K562 (cell line): ENCODE measurements around the gene IQGAP3. TPM values are rescaled to one million over a fixed set of nuclear protein-coding genes. Genes with fewer than 3 reads are reported as not detected.

Experiments used
- ATAC-seq: fragments of 200-7000 bp; cut with Tn5 transposase; 3 replicates; pipeline ENCODE4 v1.9.1; 2020; ENCODE audit warnings: moderate library complexity
- BruUV-seq: library from RNA; stranded (reverse); fragments of 400-500 nt; replicated peaks from 2 replicates; lab custom pipeline; 2021; lab: Mats Ljungman, UMichigan
- CTCF ChIA-PET: fragments of 300-600 bp; formaldehyde crosslinking; extraction: SDS; loops from one replicate; lab custom pipeline; 2021; ENCODE audit warnings: low intra/inter-chr PET ratio; lab: Yijun Ruan, JAX
- POLR2A ChIA-PET: fragments of 300-600, 350-650 bp; sonication (Branson Sonifier 250); formaldehyde crosslinking; extraction: SDS; loops from one replicate; lab custom pipeline; 2021; ENCODE audit warnings: antibody characterized with exemption, inconsistent platforms; lab: Yijun Ruan, JAX
- DNase-seq, 4 experiments: peaks; one replicate each; pipeline versions ENCODE4 v3.0.0 to v3.0.0-alpha.2; 2011 to 2018; ENCODE audit warnings: low spot score in 3 of 4, mixed read lengths in 3 of 4; ENCODE audit errors: extremely low read depth in 1 of 4
- FAIRE-seq: peaks from 2 replicates; lab custom pipeline; 2011; peaks lifted over from hg19 to GRCh38; lab: Jason Lieb, UNC
- H2AFZ ChIP-seq: 2 replicates; pipeline ENCODE4 v1.6.0; 2011; ENCODE audit warnings: low read depth, low read length, control low read depth, inconsistent platforms
- H3K27ac ChIP-seq: fragments of 200-600 bp; 3 replicates; pipeline ENCODE4 v1.8.0; 2011; ENCODE audit warnings: low read depth, mild to moderate bottlenecking, control low read depth, inconsistent platforms, low read length, moderate library complexity, mixed read lengths; ENCODE audit errors: extremely low read depth
- H3K27me3 ChIP-seq, 2 experiments: fragments of 300-600 bp in 1 of 2; 2 replicates in 1 of 2; 3 replicates in 1 of 2; pipeline versions ENCODE4 v1.6.0 to v1.8.0; 2011; ENCODE audit warnings: inconsistent platforms in 2 of 2, low read length in 2 of 2, mild to moderate bottlenecking in 1 of 2, mixed read lengths in 1 of 2, moderate library complexity in 1 of 2; ENCODE audit not compliant: control insufficient read depth in 2 of 2, insufficient read depth in 2 of 2
- H3K36me3 ChIP-seq: fragments of 300-600 bp; 3 replicates; pipeline ENCODE4 v1.8.0; 2011; ENCODE audit warnings: mild to moderate bottlenecking, low read length, inconsistent platforms; ENCODE audit not compliant: control insufficient read depth, insufficient read depth
- H3K4me1 ChIP-seq, 2 experiments: fragments of 200-600 bp in 1 of 2; replicated peaks in 1 of 2; 2 replicates in 1 of 2; 3 replicates in 1 of 2; pipeline versions ENCODE4 v1.5.1 to v1.8.0; 2011; ENCODE audit warnings: inconsistent platforms in 2 of 2, low read length in 2 of 2, mild to moderate bottlenecking in 1 of 2, mixed read lengths in 1 of 2, moderate library complexity in 1 of 2; ENCODE audit not compliant: control insufficient read depth in 2 of 2, insufficient read depth in 2 of 2
- H3K4me2 ChIP-seq: 2 replicates; pipeline ENCODE4 v1.6.1; 2011; ENCODE audit warnings: low read length, control low read depth, inconsistent platforms, mixed read lengths; ENCODE audit not compliant: insufficient read depth
- H3K4me3 ChIP-seq: fragments of 200-600 bp; sonication (generic), shearing (Covaris generic); 2 replicates; pipeline ENCODE4 v1.5.1; 2016; ENCODE audit warnings: control low read depth, inconsistent platforms
- H3K79me2 ChIP-seq: fragments of 200-600 bp; 3 replicates; pipeline ENCODE4 v1.8.0; 2011; ENCODE audit warnings: low read length, inconsistent platforms; ENCODE audit not compliant: control insufficient read depth, insufficient read depth
- H3K9ac ChIP-seq, 2 experiments: 2 replicates each; pipeline versions ENCODE4 v1.6.0 to v1.6.1; 2011; ENCODE audit warnings: low read depth in 2 of 2, low read length in 2 of 2, control low read depth in 1 of 2, inconsistent platforms in 1 of 2, mild to moderate bottlenecking in 1 of 2, mixed read lengths in 1 of 2; ENCODE audit not compliant: insufficient read depth in 1 of 2
- H3K9me1 ChIP-seq: one replicate; pipeline ENCODE4 v1.6.0; 2011; ENCODE audit warnings: inconsistent platforms, mild to moderate bottlenecking, low read length, moderate library complexity; ENCODE audit not compliant: control insufficient read depth, insufficient read depth
- H3K9me3 ChIP-seq: replicated peaks from 2 replicates; pipeline ENCODE4 v1.5.1; 2011; ENCODE audit warnings: low read depth, low read length, inconsistent platforms; ENCODE audit not compliant: control insufficient read depth, insufficient read depth
- H4K20me1 ChIP-seq: replicated peaks from 2 replicates; pipeline ENCODE4 v1.6.1; 2011; ENCODE audit warnings: low read length, inconsistent platforms, mixed read lengths; ENCODE audit not compliant: control insufficient read depth, insufficient read depth
- CBX1 ChIP-seq: sonication (generic); IDR thresholded peaks from 2 replicates; pipeline ENCODE4 v1.6.1; 2016; ENCODE audit warnings: antibody characterized with exemption, low read depth, mild to moderate bottlenecking
- HDAC1 ChIP-seq, 2 experiments: fragments of 450-650 bp; IDR thresholded peaks; 2 replicates each; pipeline ENCODE4 v1.6.1; 2016 to 2017; ENCODE audit warnings: inconsistent platforms in 1 of 2, mild to moderate bottlenecking in 1 of 2, moderate library complexity in 1 of 2
- HLTF ChIP-seq: fragments of 450-650 bp; IDR thresholded peaks from 2 replicates; pipeline ENCODE4 v1.6.1; 2016
- MIER1 ChIP-seq: fragments of 450-650 bp; IDR thresholded peaks from 2 replicates; pipeline ENCODE4 v1.6.1; 2016; ENCODE audit warnings: antibody characterized with exemption, mild to moderate bottlenecking, low read depth
- NONO ChIP-seq, 2 experiments: fragments of 200-400 bp in 1 of 2; fragments of 450-650 bp in 1 of 2; formaldehyde crosslinking in 1 of 2; IDR thresholded peaks; 2 replicates each; pipeline ENCODE4 v1.6.1; 2017; ENCODE audit warnings: low read depth in 2 of 2, mild to moderate bottlenecking in 2 of 2, moderate library complexity in 2 of 2, low read length in 1 of 2
- RAD21 ChIP-seq, 2 experiments: fragments of 250-450 bp in 1 of 2; fragments of 450-650 bp in 1 of 2; sonication (Bioruptor Pico) in 1 of 2; formaldehyde crosslinking in 1 of 2; IDR thresholded peaks in 1 of 2; conservative IDR thresholded peaks in 1 of 2; 2 replicates each; pipeline versions ENCODE4 v1.4.0 to v1.8.0; 2020 to 2022; ENCODE audit warnings: mild to moderate bottlenecking in 2 of 2, moderate library complexity in 1 of 2
- SAFB2 ChIP-seq: fragments of 200-400 bp; formaldehyde crosslinking; IDR thresholded peaks from 2 replicates; pipeline ENCODE4 v1.6.1; 2018; ENCODE audit warnings: borderline replicate concordance, low read length, low read depth, moderate library complexity; ENCODE audit not compliant: severe bottlenecking
- SAP30 ChIP-seq: fragments of 200-600 bp; sonication (generic); IDR thresholded peaks from 2 replicates; pipeline ENCODE4 v1.6.1; 2012; ENCODE audit warnings: borderline replicate concordance, low read depth, mild to moderate bottlenecking, moderate library complexity, low read length, control low read depth, inconsistent platforms; ENCODE audit not compliant: insufficient read depth, poor library complexity, severe bottlenecking
- SRF ChIP-seq, 2 experiments: fragments of 250-450, 450-650 bp in 1 of 2; sonication (Bioruptor Pico) in 1 of 2; sonication (generic) in 1 of 2; formaldehyde crosslinking; IDR thresholded peaks; 2 replicates each; pipeline versions ENCODE4 v1.5.0 to v1.5.1; 2020 to 2022; ENCODE audit warnings: mild to moderate bottlenecking in 1 of 2, missing genetic modification reagents in 1 of 2
- ZNF384 ChIP-seq: IDR thresholded peaks from 2 replicates; pipeline ENCODE4 v1.6.1; 2012; ENCODE audit warnings: low read depth, low read length, improper control_type of control experiment
- ZNF583 ChIP-seq: fragments of 250-450 bp; sonication (Bioruptor Pico); IDR thresholded peaks from 2 replicates; pipeline ENCODE4 v1.4.0; 2020
- WGBS: fragments of 100-300 bp; shearing (Covaris generic); methylation state at CpG from one replicate; pipeline ENCODE4 v1.1.6; 2016; ENCODE audit warnings: low coverage, mixed read lengths; ENCODE audit not compliant: insufficient coverage; ENCODE audit errors: missing lambda C conversion rate; 5-methylcytosine and 5-hydroxymethylcytosine counted together
- in situ Hi-C: fragments of 300-500 bp; cut with MboI; formaldehyde crosslinking; loops from 4 replicates; pipeline ENCODE4 v1.15.0; 2018; ENCODE audit warnings: inconsistent platforms, mixed read lengths
- intact Hi-C: fragments of 100-400 bp; cut with micrococcal nuclease; formaldehyde crosslinking; loops from 2 replicates; pipeline ENCODE4 v1.14.2; 2022
- polyA plus RNA-seq, 8 experiments: library from polyadenylated mRNA; depleted of rRNA in 4 of 8; stranded (reverse) in 5 of 8; unstranded in 3 of 8; fragments of >200 nt; fragmentation: Nextera tagmentation in 2 of 8; fragmentation: Illumina TruSeq in 1 of 8; extraction: Ambion mirVana in 2 of 8; extraction: Trizol in 1 of 8; gene quantifications; 2 replicates each; pipeline versions ENCODE4 v1.2.1 to v1.2.3, GENCODE V29; 2011 to 2014; ENCODE audit warnings: inconsistent platforms in 1 of 8, missing spikeins in 1 of 8
- total RNA-seq, 7 experiments: library from RNA; depleted of rRNA in 6 of 7; stranded (reverse); fragments of >200 nt in 6 of 7; fragmentation: Illumina TruSeq in 2 of 7; extraction: Trizol in 2 of 7; gene quantifications; 2 replicates each; pipeline versions ENCODE4 v1.2.1 to v1.2.3, GENCODE V29; 2011 to 2021; ENCODE audit warnings: low replicate concordance in 1 of 7
- TF ChIP-seq, protein P1 (sequence below), 2 experiments: fragments of 450-650 bp; formaldehyde crosslinking in 1 of 2; IDR thresholded peaks; 2 replicates each; pipeline versions ENCODE4 v1.4.0 to v1.6.1; 2014 to 2020; ENCODE audit warnings: mild to moderate bottlenecking in 2 of 2, borderline replicate concordance in 1 of 2, low read depth in 1 of 2

Gene IQGAP3
- total and polyA plus RNA-seq, 9 of the 15 experiments (the other 6 are each of a cell fraction or from before 2014, with no cell fraction given), result 1.4 to 16.6 (median 11.9) TPM

DNA sequence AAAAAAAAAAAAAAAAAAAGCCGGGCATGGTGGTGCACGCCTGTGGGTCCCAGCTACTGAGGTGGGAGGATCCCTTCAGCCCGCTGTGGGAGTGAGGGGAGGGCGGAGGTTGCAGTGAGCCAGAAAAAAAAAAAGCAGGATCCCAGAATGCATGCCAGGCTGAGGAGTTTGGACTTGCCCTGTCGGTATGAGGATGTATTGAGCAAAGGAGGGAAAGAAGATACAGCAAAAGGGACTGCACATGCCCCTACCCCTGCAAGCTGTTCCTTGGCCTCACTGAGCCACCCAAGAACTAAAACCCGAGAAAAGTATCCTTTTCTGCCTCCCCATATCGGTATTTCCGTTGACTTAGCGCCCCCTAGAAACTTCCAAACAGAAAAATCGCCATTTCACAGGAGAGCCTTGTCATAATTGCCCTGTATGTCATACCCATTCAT is 30.2 kb upstream of the IQGAP3 start:
- Histone ChIP-seq H4K20me1 (no peaks in the 10 kb centered on the region), H3K9me3 (no peaks in the 10 kb centered on the region), H3K4me3 (no peak overlapping the region), H3K4me2 (peak overlapping the region; percentile 97), H3K9ac (0 out of 4 replicates have a peak overlapping the region, but pooled peaks have one; percentile 11 to 86), H3K9me1 (no peaks in the 10 kb centered on the region), H3K36me3 (peaks cover 23% of the 10 kb centered on the region), H3K27me3 (no peaks in the 10 kb centered on the region), H3K79me2 (peaks cover 46% of the 10 kb centered on the region), H3K4me1 (peaks cover 12% of the 10 kb centered on the region in 2 experiments; a peak in 4 of 5 replicates), H3K27ac (no peak overlapping the region), H2AFZ (peak overlapping the region; percentile 100)
- FAIRE-seq (peak; percentile 65), ATAC-seq (peak; percentile 52), DNase-seq (peak; percentile 43 to 71 (median 46))
- in situ Hi-C loops, result loop anchor here (5.0 kb wide), 2 partner anchors 145 to 215 kb away; no protein-coding TSS in a partner anchor
- intact Hi-C loops, result loop anchor here (1.0 kb wide), 1 partner anchor 146 kb away; no protein-coding TSS in a partner anchor
- ChIA-PET POLR2A (interaction anchor here (0.7 to 2.3 kb wide), 2 partner anchors 59 to 61 kb away, joined by 3 to 7 read pairs; no protein-coding TSS in a partner anchor), CTCF (interaction anchor here (0.6 to 1.1 kb wide), 6 partner anchors 21 to 217 kb away, joined by 3 to 5 read pairs (median 4); no protein-coding TSS in a partner anchor)
- no TSS peak for BruUV-seq
- 10% methylated on average over 9 of the region's 10 CpGs for WGBS
- TF ChIP-seq NONO (IDR thresholded peaks at IDR 0.05; ENCODE audit: low read depth in 2 of 2, low read length in 1 of 2) (no peak), ZNF384 (peak; percentile 66), SRF (CRISPR knock-in tag; IDR thresholded peaks at IDR 0.05) (peak in 1 of 2 experiments; percentile 75; a peak in 2 of 4 replicates), SAP30 (no peak), CBX1 (no peak), HLTF (peak; percentile 38; the same call in 1 of the 2 replicates), HDAC1 (IDR thresholded peaks at IDR 0.05) (0 out of 4 replicates have a peak, but pooled peaks of 1 of the 2 experiments have one; percentile 17), SAFB2 (no peak), RAD21 (CRISPR knock-in tag; conservative IDR thresholded peaks at IDR 0.05 in 1 of 2, IDR thresholded peaks at IDR 0.05 in 1 of 2) (peak; percentile 22 to 65; a peak in 2 of 4 replicates), ZNF583 (CRISPR knock-in tag) (no peak), MIER1 (0 out of 2 replicates have a peak, but pooled peaks have one; percentile 53)
- TF ChIP-seq, protein P1, sequence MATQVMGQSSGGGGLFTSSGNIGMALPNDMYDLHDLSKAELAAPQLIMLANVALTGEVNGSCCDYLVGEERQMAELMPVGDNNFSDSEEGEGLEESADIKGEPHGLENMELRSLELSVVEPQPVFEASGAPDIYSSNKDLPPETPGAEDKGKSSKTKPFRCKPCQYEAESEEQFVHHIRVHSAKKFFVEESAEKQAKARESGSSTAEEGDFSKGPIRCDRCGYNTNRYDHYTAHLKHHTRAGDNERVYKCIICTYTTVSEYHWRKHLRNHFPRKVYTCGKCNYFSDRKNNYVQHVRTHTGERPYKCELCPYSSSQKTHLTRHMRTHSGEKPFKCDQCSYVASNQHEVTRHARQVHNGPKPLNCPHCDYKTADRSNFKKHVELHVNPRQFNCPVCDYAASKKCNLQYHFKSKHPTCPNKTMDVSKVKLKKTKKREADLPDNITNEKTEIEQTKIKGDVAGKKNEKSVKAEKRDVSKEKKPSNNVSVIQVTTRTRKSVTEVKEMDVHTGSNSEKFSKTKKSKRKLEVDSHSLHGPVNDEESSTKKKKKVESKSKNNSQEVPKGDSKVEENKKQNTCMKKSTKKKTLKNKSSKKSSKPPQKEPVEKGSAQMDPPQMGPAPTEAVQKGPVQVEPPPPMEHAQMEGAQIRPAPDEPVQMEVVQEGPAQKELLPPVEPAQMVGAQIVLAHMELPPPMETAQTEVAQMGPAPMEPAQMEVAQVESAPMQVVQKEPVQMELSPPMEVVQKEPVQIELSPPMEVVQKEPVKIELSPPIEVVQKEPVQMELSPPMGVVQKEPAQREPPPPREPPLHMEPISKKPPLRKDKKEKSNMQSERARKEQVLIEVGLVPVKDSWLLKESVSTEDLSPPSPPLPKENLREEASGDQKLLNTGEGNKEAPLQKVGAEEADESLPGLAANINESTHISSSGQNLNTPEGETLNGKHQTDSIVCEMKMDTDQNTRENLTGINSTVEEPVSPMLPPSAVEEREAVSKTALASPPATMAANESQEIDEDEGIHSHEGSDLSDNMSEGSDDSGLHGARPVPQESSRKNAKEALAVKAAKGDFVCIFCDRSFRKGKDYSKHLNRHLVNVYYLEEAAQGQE (IDR thresholded peaks at IDR 0.05; ENCODE audit: borderline replicate concordance), result peak; percentile 57; the same call in 1 of the 2 replicates
- TF ChIP-seq, protein P1 (CRISPR knock-in tag; IDR thresholded peaks at IDR 0.05; ENCODE audit: low read depth), result no peak
